HG02870 (cell line): ENCODE data around the gene STIM2.
"Not testable (repeated sequence)": the region's sequence is repeated elsewhere in the genome, so short reads cannot be mapped to it uniquely, and the experiment has no call there.

Experiments
- ATAC-seq: cut with Tn5 transposase; IDR thresholded peaks from one replicate; pipeline ENCODE4 v1.9.1; 2021; ENCODE audit warnings: mild to moderate bottlenecking, moderate library complexity; ENCODE audit not compliant: unreplicated experiment

The STIM2 gene

GRCh38 chr4:27022963-27023362, 162.3 kb downstream of the STIM2 start:
- ATAC-seq, result no peak

DNA sequence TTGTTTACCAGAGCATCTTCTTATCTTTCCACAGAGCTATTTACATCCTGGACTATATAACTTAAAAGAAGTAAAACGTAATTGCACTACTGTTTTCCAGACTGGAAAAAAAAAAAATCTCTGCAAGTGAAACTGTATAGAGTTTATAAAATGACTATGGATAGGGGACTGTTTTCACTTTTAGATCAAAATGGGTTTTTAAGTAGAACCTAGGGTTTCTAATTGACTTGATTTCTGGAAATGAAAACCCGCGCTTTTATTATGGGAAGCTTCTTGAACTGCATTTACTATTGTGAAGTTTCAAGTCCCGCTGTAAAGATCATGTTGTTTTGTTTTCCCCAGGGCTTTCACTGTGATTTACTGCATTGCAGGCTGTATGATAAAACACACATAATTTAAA, 162.7 kb downstream of the STIM2 start:
- ATAC-seq, result no peak

- ATAC-seq, result no peak
Measured at GRCh38 chr4:27024805-27025204, 164.2 kb downstream of the STIM2 start.

DNA sequence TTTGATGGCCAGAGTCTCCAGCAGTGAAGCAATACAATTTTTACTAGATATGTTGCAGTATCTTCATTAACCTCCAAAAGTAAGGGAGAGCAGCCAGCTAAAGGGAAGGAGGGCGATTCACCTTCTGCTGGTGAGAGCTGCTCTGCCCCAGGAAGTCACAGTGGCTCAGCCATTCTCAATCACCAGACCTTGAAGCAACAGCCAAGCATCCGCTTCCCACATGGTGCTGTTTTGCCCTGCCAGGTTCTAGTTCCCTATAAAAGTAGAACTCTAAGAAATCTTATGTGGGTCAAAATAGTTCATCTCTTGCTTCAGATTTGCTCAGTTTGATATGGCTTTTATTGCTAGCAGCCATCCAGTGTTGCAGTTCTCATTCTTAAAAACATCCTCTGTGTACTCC, 166.8 kb downstream of the STIM2 start:
- no peak for ATAC-seq

- not testable (repeated sequence) for ATAC-seq
Measured at GRCh38 chr4:27035127-27035526, 174.5 kb downstream of the STIM2 start.

DNA sequence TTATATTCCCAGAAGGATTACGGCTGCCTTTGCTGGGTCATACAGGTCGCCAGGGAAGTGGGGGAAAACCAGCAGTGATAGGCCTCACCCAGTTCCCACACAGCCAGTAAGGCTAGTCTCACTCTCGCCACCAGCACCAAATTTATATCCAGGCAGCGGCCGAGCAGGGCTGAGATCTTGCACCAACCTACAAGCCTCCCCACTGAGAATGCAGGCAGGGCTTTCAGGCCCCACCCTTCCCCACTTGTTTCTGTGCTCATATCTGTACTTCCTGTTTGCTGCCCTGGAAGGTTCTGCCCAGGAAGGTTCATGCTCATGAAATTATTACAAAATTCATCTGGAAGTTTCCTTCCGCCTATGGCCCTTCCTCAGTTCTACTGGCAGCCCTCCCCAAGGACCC, 179.7 kb downstream of the STIM2 start:
- peak; percentile 82 for ATAC-seq

DNA sequence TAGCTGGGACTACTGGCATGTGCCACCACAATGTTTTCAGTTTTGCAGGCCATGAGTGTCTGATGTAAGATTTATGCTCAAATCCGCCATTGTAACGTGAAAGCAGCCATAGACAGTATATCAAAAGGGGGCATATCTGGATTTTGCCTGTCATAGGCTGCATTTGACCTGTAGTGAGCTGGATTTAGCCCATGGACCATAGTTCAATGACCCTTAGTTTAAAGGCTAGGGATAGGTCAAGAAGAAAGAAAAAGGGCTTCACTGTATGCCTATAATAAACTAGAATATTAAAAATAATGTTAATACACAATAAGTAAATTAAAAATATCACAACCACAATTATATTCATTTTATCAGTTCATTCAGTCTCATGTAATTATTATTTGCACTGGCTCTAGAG, 181.8 kb downstream of the STIM2 start:
- ATAC-seq, result no peak

DNA sequence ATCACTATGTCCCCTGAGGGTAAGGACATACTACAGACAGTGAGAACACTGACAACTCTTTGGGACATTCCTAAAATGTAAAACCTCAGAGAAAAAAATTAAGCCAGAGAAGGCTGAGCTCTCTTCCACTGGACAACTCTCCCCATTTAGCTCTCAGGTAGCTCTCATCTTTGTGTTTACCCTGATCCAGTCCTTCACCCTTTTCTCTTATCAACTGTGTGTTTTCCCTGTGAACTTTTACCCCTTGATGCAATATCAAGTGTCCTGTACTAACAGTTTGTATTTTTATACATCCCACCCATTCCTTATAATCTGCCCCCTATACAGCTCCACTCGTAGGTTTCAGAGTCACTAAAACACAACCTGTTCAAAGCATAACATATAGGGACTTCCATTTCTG, 182.6 kb downstream of the STIM2 start:
- ATAC-seq, result no peak

DNA sequence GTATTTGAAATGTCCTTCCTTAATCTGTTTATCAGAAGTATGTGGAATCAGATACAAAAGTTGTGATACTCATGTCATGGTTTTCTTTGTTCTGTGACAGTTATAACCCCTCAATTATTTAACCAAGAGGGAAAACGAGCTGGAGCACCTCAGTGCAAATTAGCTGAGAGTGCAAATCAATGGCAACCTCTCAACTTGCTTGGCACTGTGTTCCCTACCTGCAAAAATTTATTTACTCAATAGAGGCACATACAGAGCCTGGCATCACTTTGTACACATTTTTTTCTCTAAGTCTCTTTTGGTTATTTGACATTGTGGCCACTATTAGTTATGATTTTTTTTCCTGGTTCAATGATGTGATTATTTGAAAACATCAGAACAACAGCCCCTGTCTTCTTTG, 186.2 kb downstream of the STIM2 start:
- ATAC-seq, result no peak

DNA sequence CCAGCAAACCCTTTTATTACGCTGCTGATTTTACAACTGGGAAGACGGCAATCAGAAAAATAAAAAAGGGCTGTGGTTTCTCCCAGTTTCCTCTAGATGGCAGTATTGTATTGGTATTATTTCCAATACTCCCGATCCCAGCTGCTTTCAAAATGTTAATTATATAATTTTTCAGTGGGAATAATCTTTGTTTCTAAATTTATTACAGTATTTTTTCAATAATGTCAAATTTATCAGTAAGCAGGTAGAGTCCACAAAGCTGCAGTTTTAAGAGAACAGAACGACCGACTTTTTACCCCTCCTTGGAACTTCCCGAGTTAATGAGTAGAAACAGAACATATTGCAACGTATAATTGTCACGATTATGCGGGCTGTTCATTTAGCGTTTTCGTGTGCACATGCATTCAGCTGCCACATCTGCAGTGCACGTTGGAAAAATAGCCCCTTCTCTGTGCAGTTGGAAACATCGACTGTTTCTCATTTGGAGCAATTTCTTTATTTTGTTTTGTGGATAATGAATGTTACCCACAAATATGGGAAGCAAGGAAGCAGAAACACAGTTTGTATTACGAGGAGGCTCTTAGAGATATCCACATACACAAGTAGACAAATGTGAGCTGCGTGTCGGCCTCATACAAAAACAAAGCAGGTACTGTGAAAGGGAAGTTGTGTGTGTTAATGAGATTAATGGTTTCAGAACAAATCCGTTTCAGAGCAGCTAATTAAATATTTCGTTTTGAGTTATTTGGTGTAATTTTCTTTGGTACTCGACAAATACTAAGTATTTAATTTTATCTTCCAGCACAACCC, 188.0 kb downstream of the STIM2 start:
- ATAC-seq, result peak; percentile 45

DNA sequence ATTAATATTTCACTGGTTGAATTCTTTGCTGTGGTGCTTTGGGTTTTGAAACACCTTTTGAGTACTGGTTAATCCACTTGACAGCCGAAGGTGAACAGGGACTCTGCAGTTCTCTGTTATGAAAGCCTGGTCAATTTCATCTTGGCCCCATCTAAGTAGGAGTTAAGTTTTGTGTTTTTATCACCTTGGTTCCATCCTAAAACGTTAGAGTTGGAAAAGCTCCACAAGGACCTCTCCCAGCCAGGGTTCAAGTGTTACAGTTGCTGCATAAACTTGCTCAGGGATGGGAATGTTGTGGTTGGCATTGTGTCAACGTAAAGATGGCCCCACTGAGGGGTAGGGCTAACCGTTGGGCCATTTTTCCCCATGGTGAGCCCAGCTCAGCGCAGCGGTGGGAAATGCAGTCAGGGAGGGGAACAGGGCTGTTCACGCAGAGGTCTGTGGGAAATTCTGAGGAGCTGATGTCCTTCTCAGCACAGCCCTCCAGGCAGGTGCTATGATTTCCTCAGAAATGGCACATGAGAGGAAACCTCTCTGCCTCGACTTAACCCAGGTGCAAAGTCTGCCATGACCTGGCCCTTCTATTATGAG, 188.7 kb downstream of the STIM2 start:
- peak; percentile 10 for ATAC-seq

- no peak for ATAC-seq
Measured at GRCh38 chr4:27050731-27051130, 190.1 kb downstream of the STIM2 start.

DNA sequence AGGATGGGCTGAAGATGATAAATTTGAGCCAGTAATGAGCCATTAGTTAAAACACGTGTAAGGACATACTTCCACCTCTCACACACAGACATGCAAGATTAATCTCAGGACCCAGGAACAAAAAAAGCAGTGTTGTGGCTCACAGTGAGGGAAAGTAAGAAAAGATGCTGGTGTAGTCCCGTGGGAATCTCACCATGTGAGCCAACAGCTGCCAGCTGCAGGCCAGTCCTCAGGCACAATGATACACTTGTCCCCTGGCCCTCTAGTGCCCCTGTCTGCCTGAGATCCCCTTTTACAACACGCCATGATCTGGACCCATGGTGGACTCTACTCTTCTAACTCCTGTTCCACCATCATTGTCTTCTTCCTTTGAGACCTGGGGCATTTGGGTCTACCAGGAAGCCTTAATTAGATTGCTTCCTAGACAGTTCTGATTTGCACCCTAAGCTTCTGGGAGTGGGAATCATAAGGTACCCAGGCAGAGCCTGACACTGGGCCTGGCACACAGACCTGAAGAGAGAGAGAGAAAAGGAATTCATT, 194.7 kb downstream of the STIM2 start:
- no peak for ATAC-seq

DNA sequence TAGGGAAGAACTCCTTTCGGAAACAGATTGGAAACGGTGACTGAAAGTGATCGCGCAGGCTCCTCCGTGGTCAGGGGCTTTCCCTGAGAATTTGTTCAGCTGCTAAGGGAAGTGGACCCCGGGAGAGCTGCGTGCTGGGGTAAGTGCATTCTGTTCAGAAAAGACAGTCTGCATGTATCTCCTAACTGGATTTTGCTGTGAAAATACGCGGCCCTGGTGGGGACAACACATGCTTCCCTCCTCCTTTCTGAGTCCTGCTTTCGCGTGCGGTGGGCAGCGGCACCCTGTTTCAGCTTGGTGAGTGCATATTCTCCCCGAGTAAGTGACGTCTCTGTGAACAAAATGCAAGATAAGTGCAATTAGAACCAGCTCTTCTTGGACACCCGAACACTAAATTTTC, 195.6 kb downstream of the STIM2 start:
- no peak for ATAC-seq

GRCh38 chr4:27057053-27057452, 196.4 kb downstream of the STIM2 start:
- ATAC-seq, result no peak

DNA sequence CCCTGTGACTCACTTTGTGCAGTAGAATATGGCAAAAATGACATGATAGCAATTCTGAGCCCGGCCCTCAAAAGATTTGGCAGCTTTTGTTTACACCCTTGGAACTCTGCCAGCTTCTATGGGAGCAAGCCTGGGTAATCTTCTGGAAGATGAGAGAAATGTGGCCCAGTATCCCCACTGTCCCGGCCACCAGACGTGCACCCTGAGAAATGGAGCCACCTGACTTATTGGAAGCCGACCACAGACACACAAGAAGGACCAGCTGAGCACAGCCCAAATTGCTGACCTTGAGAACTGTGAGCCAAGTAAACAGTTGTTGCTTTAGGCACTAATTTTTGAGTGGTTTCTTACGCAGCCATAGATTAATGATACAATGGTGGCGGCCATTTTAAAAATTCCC, 197.0 kb downstream of the STIM2 start:
- ATAC-seq, result no peak

GRCh38 chr4:27058819-27059406, 198.3 kb downstream of the STIM2 start:
- ATAC-seq, result no peak

DNA sequence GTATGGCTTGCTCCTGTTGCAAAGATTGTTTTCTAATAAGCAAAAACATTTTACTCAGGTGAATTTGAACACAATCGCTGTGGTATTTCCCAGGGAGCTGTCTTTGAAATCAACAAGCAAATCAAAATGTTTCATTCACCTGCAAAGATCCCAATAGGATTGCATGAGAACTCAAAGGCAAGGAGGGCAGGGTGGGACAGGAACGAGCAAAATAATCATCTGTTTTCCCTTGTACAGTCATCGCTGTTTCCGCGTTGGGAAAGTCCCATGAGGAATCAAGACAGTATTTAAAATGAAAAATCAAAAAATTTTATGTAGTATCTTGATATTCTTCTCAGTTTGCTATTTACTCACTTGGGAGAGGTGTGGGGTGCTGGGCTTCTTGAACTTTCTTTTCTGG, 198.8 kb downstream of the STIM2 start:
- ATAC-seq, result no peak

GRCh38 chr4:27062256-27062655, 201.6 kb downstream of the STIM2 start:
- no peak for ATAC-seq

DNA sequence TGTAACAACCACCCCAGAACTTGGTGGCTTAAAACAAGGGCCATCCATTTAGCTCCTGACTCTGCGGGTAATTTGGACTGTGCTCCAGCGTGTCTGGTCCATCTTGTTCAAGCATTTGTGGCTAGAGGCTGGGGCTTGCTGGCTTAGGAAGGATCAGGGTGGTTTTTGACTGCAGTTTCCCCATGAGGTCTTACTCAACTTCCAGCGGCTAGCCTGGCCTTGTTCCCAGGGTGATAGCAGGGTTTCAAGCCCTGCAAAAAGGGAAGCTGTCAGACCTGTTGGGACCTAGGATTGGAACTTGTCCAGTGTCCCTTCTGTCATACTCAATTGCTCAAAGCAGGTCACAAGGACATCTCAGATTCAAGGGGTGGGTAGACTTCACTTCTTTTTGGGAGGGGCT, 205.9 kb downstream of the STIM2 start:
- ATAC-seq, result no peak

- no peak for ATAC-seq
Measured at GRCh38 chr4:27068151-27068867, 207.7 kb downstream of the STIM2 start.
